Mammary epithelial cell (primary cell): Measurements from ENCODE around the gene CIB1.

Experiments
- CTCF ChIP-seq, 2 donors: IDR thresholded peaks in 1 of 2; conservative IDR thresholded peaks in 1 of 2; 2 replicates each; pipeline ENCODE4 v1.5.1; 2011 to 2012; ENCODE audit warnings: inconsistent platforms in 2 of 2, low read length in 2 of 2, mild to moderate bottlenecking in 2 of 2, control low read depth in 1 of 2, low read depth in 1 of 2; ENCODE audit not compliant: insufficient read depth in 1 of 2; ENCODE audit errors: extremely low read depth in 1 of 2
- EZH2 ChIP-seq: IDR thresholded peaks from 2 replicates; pipeline ENCODE4 v1.6.1; 2012; ENCODE audit warnings: low read length, inconsistent platforms, borderline replicate concordance

GRCh38 chr15:90239371-90239770 is 5.6 kb upstream of the CIB1 start:
- TF ChIP-seq CTCF (conservative IDR thresholded peaks at IDR 0.05 in 1 of 2, IDR thresholded peaks at IDR 0.05 in 1 of 2; ENCODE audit: extremely low read depth in 1 of 2, insufficient read depth in 1 of 2, low read depth in 1 of 2, low read length in 2 of 2) (no peak), EZH2 (no peak)
